Spleen (tissue), 7 donors: Measurements from ENCODE around the gene BRDT.

Source experiments
- CTCF ChIP-seq, 11 experiments: fragments of 200-600 bp in 7 of 11; fragments of 450-650 bp in 4 of 11; sonication (generic) in 4 of 11; IDR thresholded peaks in 8 of 11; conservative IDR thresholded peaks in 3 of 11; 1 replicate in 7 of 11; 2 replicates in 4 of 11; pipeline versions ENCODE4 v1.4.0 to v1.8.0; 2016 to 2021; ENCODE audit warnings: antibody characterized with exemption in 11 of 11, inconsistent platforms in 4 of 11, mild to moderate bottlenecking in 1 of 11
- POLR2A ChIP-seq, 3 donors: fragments of 450-650 bp; IDR thresholded peaks; one replicate each; pipeline ENCODE4 v1.5.1; 2017; ENCODE audit warnings: antibody characterized with exemption in 3 of 3, mild to moderate bottlenecking in 1 of 3
- POLR2AphosphoS5 ChIP-seq, 3 donors: sonication (generic); formaldehyde crosslinking; IDR thresholded peaks; one replicate each; pipeline ENCODE4 v1.5.1; 2017; ENCODE audit warnings: antibody characterized with exemption in 3 of 3
- donor health status: DM: no; HTN: no; CAD: no; lungs with moderate emphysema.
- donor health status: DM: no; HTN: no; CAD: no.
- donor health status: DM: no; HTN: no; CAD: no.

GRCh38 chr1:92017656-92018055 lies 68.5 kb downstream of the BRDT start:
- TF ChIP-seq CTCF (IDR thresholded peaks at IDR 0.05 in 8 of 11, conservative IDR thresholded peaks at IDR 0.05 in 3 of 11) (no peak), POLR2A (IDR thresholded peaks at IDR 0.05) (no peak), POLR2AphosphoS5 (IDR thresholded peaks at IDR 0.05) (no peak)
